NCI-H82 treated with DMSO at 0.1 percent for 48 hours (cell line): ENCODE results near the gene COL15A1.

Experiments
- DNase-seq: peaks from one replicate; lab custom pipeline; 2025; ENCODE audit not compliant: unreplicated experiment; lab: John Stamatoyannopoulos, UW

Gene COL15A1

GRCh38 chr9:98992107-98992884 lies 48.6 kb downstream of the COL15A1 start:
- DNase-seq = no peak

- DNase-seq = no peak
Observed at GRCh38 chr9:98992885-98993569, 49.3 kb downstream of the COL15A1 start.

GRCh38 chr9:98993570-98993945 lies 49.9 kb downstream of the COL15A1 start:
- no peak for DNase-seq

- DNase-seq = no peak
Observed at GRCh38 chr9:98994172-98995058, 50.7 kb downstream of the COL15A1 start.

GRCh38 chr9:98995059-98995671 lies 51.5 kb downstream of the COL15A1 start:
- DNase-seq = no peak

- no peak for DNase-seq
Observed at GRCh38 chr9:98995971-98996504, 52.3 kb downstream of the COL15A1 start.

- DNase-seq = no peak
Observed at GRCh38 chr9:98997604-98998003, 53.9 kb downstream of the COL15A1 start.

- peak; percentile 2 for DNase-seq
Observed at GRCh38 chr9:98998441-98999151, 54.9 kb downstream of the COL15A1 start.

GRCh38 chr9:98999152-98999525 lies 55.4 kb downstream of the COL15A1 start:
- no peak for DNase-seq

GRCh38 chr9:99000476-99001395 lies 57.0 kb downstream of the COL15A1 start:
- peak; percentile 4 for DNase-seq

- no peak for DNase-seq
Observed at GRCh38 chr9:99001892-99002291, 58.2 kb downstream of the COL15A1 start.

- DNase-seq = no peak
Observed at GRCh38 chr9:99002706-99003105, 59.0 kb downstream of the COL15A1 start.

- no peak for DNase-seq
Observed at GRCh38 chr9:99003308-99003707, 59.6 kb downstream of the COL15A1 start.

GRCh38 chr9:99004115-99004514 lies 60.4 kb downstream of the COL15A1 start:
- DNase-seq = no peak

GRCh38 chr9:99004717-99005460 lies 61.2 kb downstream of the COL15A1 start:
- no peak for DNase-seq

- DNase-seq = no peak
Observed at GRCh38 chr9:99005651-99006050, 61.9 kb downstream of the COL15A1 start.

- DNase-seq = no peak
Observed at GRCh38 chr9:99006511-99006910, 62.8 kb downstream of the COL15A1 start.

GRCh38 chr9:99006979-99007378 lies 63.3 kb downstream of the COL15A1 start:
- no peak for DNase-seq

- no peak for DNase-seq
Observed at GRCh38 chr9:99008203-99008602, 64.5 kb downstream of the COL15A1 start.
